WTC11 (cell line): ENCODE data around the gene ADGRL1. TPM values are rescaled to one million over a fixed set of nuclear protein-coding genes. Genes with fewer than 3 reads are reported as not detected.
"Not testable (repeated sequence)": the region's sequence is repeated elsewhere in the genome, so short reads cannot be mapped to it uniquely, and the experiment has no call there.

Source experiments
- ATAC-seq: fragments of 200-7000 bp; cut with Tn5 transposase; 2 replicates; pipeline ENCODE4 v1.10.0; 2021; ENCODE audit warnings: mild to moderate bottlenecking, moderate library complexity
- CTCF ChIA-PET: fragments of 300-600 bp; sonication (Branson Sonifier 250); formaldehyde crosslinking; loops from one replicate; lab custom pipeline; 2021; ENCODE audit warnings: antibody characterized with exemption; lab: Charles Lee
- POLR2A ChIA-PET: fragments of 350-600 bp; sonication (Branson Sonifier 250); formaldehyde crosslinking; loops from one replicate; lab custom pipeline; 2021; ENCODE audit warnings: antibody characterized with exemption; lab: Charles Lee
- DNase-seq: peaks from one replicate; pipeline ENCODE4 v3.0.0; 2021; ENCODE audit warnings: low spot score
- H3K27ac Mint-ChIP-seq: 2 replicates; pipeline ENCODE4 v1.8.0; 2021; ENCODE audit warnings: mixed read lengths
- H3K27me3 Mint-ChIP-seq: 2 replicates; pipeline ENCODE4 v1.8.0; 2021; ENCODE audit warnings: low read depth, mild to moderate bottlenecking, moderate library complexity, mixed read lengths
- H3K36me3 Mint-ChIP-seq: 2 replicates; pipeline ENCODE4 v1.8.0; 2021; ENCODE audit warnings: mixed read lengths
- H3K4me1 Mint-ChIP-seq: 2 replicates; pipeline ENCODE4 v1.8.0; 2022; ENCODE audit warnings: mixed read lengths
- H3K4me3 Mint-ChIP-seq: 2 replicates; pipeline ENCODE4 v1.8.0; 2021; ENCODE audit warnings: mild to moderate bottlenecking, moderate library complexity, mixed read lengths
- H3K9me3 Mint-ChIP-seq: 2 replicates; pipeline ENCODE4 v1.8.0; 2021; ENCODE audit warnings: mixed read lengths
- CTCF ChIP-seq: fragments of 200-600 bp; IDR thresholded peaks from 2 replicates; pipeline ENCODE4 v1.8.0; 2022; ENCODE audit warnings: antibody characterized with exemption
- FOXP1 ChIP-seq: sonication (generic); formaldehyde crosslinking; IDR thresholded peaks from 2 replicates; pipeline ENCODE4 v1.8.0; 2022; ENCODE audit warnings: missing genetic modification reagents, mild to moderate bottlenecking, moderate library complexity, borderline replicate concordance
- GTF2I ChIP-seq: fragments of 250-450 bp; sonication (Bioruptor Pico); conservative IDR thresholded peaks from 2 replicates; pipeline ENCODE4 v1.4.0; 2021; ENCODE audit warnings: mild to moderate bottlenecking
- HMGXB4 ChIP-seq: sonication (generic); formaldehyde crosslinking; IDR thresholded peaks from 2 replicates; pipeline ENCODE4 v1.8.1; 2023; ENCODE audit warnings: mild to moderate bottlenecking, moderate library complexity, missing genetic modification reagents
- JUN ChIP-seq: sonication (generic); formaldehyde crosslinking; IDR thresholded peaks from 2 replicates; pipeline ENCODE4 v1.8.0; 2023; ENCODE audit warnings: mild to moderate bottlenecking, missing genetic modification reagents
- MXD4 ChIP-seq: fragments of 250-450 bp; sonication (Bioruptor Pico); IDR thresholded peaks from 2 replicates; pipeline ENCODE4 v1.8.0; 2021; ENCODE audit warnings: mild to moderate bottlenecking, moderate library complexity, borderline replicate concordance
- NR1H2 ChIP-seq: sonication (generic); formaldehyde crosslinking; IDR thresholded peaks from 2 replicates; pipeline ENCODE4 v1.9.0; 2021; ENCODE audit warnings: mild to moderate bottlenecking, moderate library complexity, missing genetic modification reagents
- RORB ChIP-seq: fragments of 250-450 bp; sonication (Bioruptor Pico); IDR thresholded peaks from 2 replicates; pipeline ENCODE4 v1.9.0; 2021; ENCODE audit warnings: mild to moderate bottlenecking
- SMAD3 ChIP-seq: sonication (generic); formaldehyde crosslinking; IDR thresholded peaks from 2 replicates; pipeline ENCODE4 v1.8.0; 2022; ENCODE audit warnings: missing genetic modification reagents, mild to moderate bottlenecking, borderline replicate concordance
- ZNF423 ChIP-seq: fragments of 250-450 bp; sonication (Bioruptor Pico); IDR thresholded peaks from 2 replicates; pipeline ENCODE4 v2.1.2; 2022; ENCODE audit warnings: mild to moderate bottlenecking, moderate library complexity
- total RNA-seq: library from RNA; stranded (reverse); gene quantifications from 3 replicates; pipeline ENCODE4 v1.2.3, GENCODE V29; 2021

ADGRL1 gene
- total RNA-seq, 1 experiment from 2014 or later, result 128 TPM

GRCh38 chr19:14197882-14198281 lies 8.1 kb downstream of the ADGRL1 start:
- Mint-ChIP-seq H3K36me3 (peaks cover 7% of the 10 kb centered on the region), H3K4me3 (no peak overlapping the region), H3K27me3 (no peaks in the 10 kb centered on the region), H3K9me3 (no peaks in the 10 kb centered on the region), H3K27ac (peak overlapping the region; percentile 64; the same call in 1 of the 2 replicates), H3K4me1 (peaks cover 31% of the 10 kb centered on the region)
- ChIA-PET POLR2A (no interaction called here), CTCF (interaction anchor here (0.7 to 3.9 kb wide), 8 partner anchors 11 to 208 kb away, joined by 3 to 56 read pairs (median 6); partner anchors contain the start of gene ASF1B)
- 0 out of 2 replicates have a peak, but pooled peaks have one; percentile 33 for TF ChIP-seq HMGXB4 (CRISPR knock-in tag)
- no peak for TF ChIP-seq RORB (CRISPR knock-in tag)
- DNase-seq, result no peak
- no peak for ATAC-seq

GRCh38 chr19:14197288-14197687 lies 8.7 kb downstream of the ADGRL1 start:
- H3K36me3 Mint-ChIP-seq, DNase-seq, H3K4me3 Mint-ChIP-seq, H3K9me3 Mint-ChIP-seq, POLR2A ChIA-PET, H3K27me3 Mint-ChIP-seq, ATAC-seq: not testable (repeated sequence)
- CTCF ChIA-PET, result interaction anchor here (1.0 to 3.9 kb wide), 3 partner anchors 151 to 209 kb away, joined by 5 to 56 read pairs (median 9); no protein-coding TSS in a partner anchor
- Mint-ChIP-seq H3K4me1 (peaks cover 26% of the 10 kb centered on the region), H3K27ac (peak overlapping the region; percentile 64)

GRCh38 chr19:14196105-14196504 lies 9.9 kb downstream of the ADGRL1 start:
- TF ChIP-seq GTF2I (CRISPR knock-in tag) (peak; percentile 98), CTCF (peak; percentile 83)
- CTCF ChIA-PET, result interaction anchor here (0.8 to 1.2 kb wide), 3 partner anchors 59 to 210 kb away, joined by 3 to 9 read pairs (median 5); partner anchors contain the start of gene ASF1B
- H3K9me3 Mint-ChIP-seq, POLR2A ChIA-PET, H3K27me3 Mint-ChIP-seq, H3K4me3 Mint-ChIP-seq: not testable (repeated sequence)
- H3K36me3 Mint-ChIP-seq, result peaks cover 12% of the 10 kb centered on the region
- peak; percentile 81 for DNase-seq
- peak overlapping the region; percentile 92 for H3K27ac Mint-ChIP-seq
- H3K4me1 Mint-ChIP-seq, result peaks cover 20% of the 10 kb centered on the region
- ATAC-seq, result peak; percentile 71

- not testable (repeated sequence) for H3K27ac Mint-ChIP-seq, DNase-seq, H3K9me3 Mint-ChIP-seq, ATAC-seq, H3K4me3 Mint-ChIP-seq, H3K27me3 Mint-ChIP-seq
- Mint-ChIP-seq H3K4me1 (peaks cover 15% of the 10 kb centered on the region), H3K36me3 (peaks cover 14% of the 10 kb centered on the region)
- CTCF ChIA-PET, result interaction anchor here (1.4 kb wide), 1 partner anchor 211 kb away, joined by 5 read pairs; no protein-coding TSS in a partner anchor
- POLR2A ChIA-PET, result interaction anchor here (0.6 to 0.7 kb wide), 3 partner anchors 165 to 658 kb away, joined by 3 to 4 read pairs (median 4); partner anchors contain the start of gene ZSWIM4
Measured at GRCh38 chr19:14195216-14195615, 10.8 kb downstream of the ADGRL1 start.

- Mint-ChIP-seq H3K27ac (no peak overlapping the region), H3K27me3 (no peaks in the 10 kb centered on the region), H3K36me3 (peaks cover 15% of the 10 kb centered on the region), H3K4me3 (no peak overlapping the region), H3K9me3 (no peaks in the 10 kb centered on the region), H3K4me1 (peaks cover 5% of the 10 kb centered on the region)
- POLR2A ChIA-PET, result no interaction called here
- ATAC-seq (no peak), DNase-seq (no peak)
- TF ChIP-seq FOXP1 (CRISPR knock-in tag) (no peak), ZNF423 (no peak), SMAD3 (no peak), RORB (CRISPR knock-in tag) (no peak), NR1H2 (CRISPR knock-in tag) (no peak), CTCF (no peak), JUN (CRISPR knock-in tag) (no peak), MXD4 (CRISPR knock-in tag) (no peak)
- CTCF ChIA-PET, result no interaction called here
Measured at GRCh38 chr19:14189415-14189814, 16.6 kb downstream of the ADGRL1 start.

- H3K9me3 Mint-ChIP-seq, CTCF ChIA-PET, ATAC-seq, H3K4me3 Mint-ChIP-seq, DNase-seq, POLR2A ChIA-PET, H3K4me1 Mint-ChIP-seq, H3K27me3 Mint-ChIP-seq: not testable (repeated sequence)
- peaks cover 15% of the 10 kb centered on the region for H3K36me3 Mint-ChIP-seq
- peak overlapping the region; percentile 60; the same call in 1 of the 2 replicates for H3K27ac Mint-ChIP-seq
Measured at GRCh38 chr19:14188086-14188485, 17.9 kb downstream of the ADGRL1 start.
